Mucosa of gallbladder (tissue), 1 donor: Measurements from ENCODE around the gene NPY. TPM values are rescaled to one million over a fixed set of nuclear protein-coding genes. Genes with fewer than 3 reads are reported as not detected.

Experiments
- DNase-seq: peaks from one replicate; pipeline ENCODE4 v3.0.0-alpha.2; 2020; ENCODE audit warnings: low spot score
- total RNA-seq: library from RNA; stranded (reverse); gene quantifications from one replicate; pipeline ENCODE4 v1.2.1, GENCODE V29; 2021
- donor health status: DM: no; HTN: no; CAD: no.

NPY gene
- total RNA-seq, 1 donor from 2014 or later, result 0.52 TPM

GRCh38 chr7:24316340-24316739 is 32.4 kb downstream of the NPY start:
- no peak for DNase-seq

GRCh38 chr7:24318326-24318725 is 34.3 kb downstream of the NPY start:
- DNase-seq, result no peak

GRCh38 chr7:24319209-24319608 is 35.2 kb downstream of the NPY start:
- DNase-seq, result no peak

- DNase-seq, result no peak
These were observed 40.0 kb downstream of the NPY start for GRCh38 chr7:24323961-24324480.

- DNase-seq, result no peak
These were observed 41.7 kb downstream of the NPY start for GRCh38 chr7:24325708-24326107.

- DNase-seq, result no peak
These were observed 44.1 kb downstream of the NPY start for GRCh38 chr7:24328050-24328449.

GRCh38 chr7:24328894-24329293 is 44.9 kb downstream of the NPY start:
- no peak for DNase-seq

- DNase-seq, result no peak
These were observed 50.0 kb downstream of the NPY start for GRCh38 chr7:24334012-24334411.

GRCh38 chr7:24334627-24335026 is 50.6 kb downstream of the NPY start:
- DNase-seq, result no peak

GRCh38 chr7:24336461-24336860 is 52.5 kb downstream of the NPY start:
- DNase-seq, result no peak

- no peak for DNase-seq
These were observed 53.2 kb downstream of the NPY start for GRCh38 chr7:24337180-24337579.

GRCh38 chr7:24339575-24339974 is 55.6 kb downstream of the NPY start:
- no peak for DNase-seq

- no peak for DNase-seq
These were observed 56.7 kb downstream of the NPY start for GRCh38 chr7:24340727-24341126.
